Stimulated activated CD8-positive, alpha-beta memory T cell treated with anti-CD3 and anti-CD28 coated beads, Interleukin-15, amount 100 ng/mL, for 1 hour (primary cell): ENCODE measurements around the gene TCEAL7.

Experiments
- DNase-seq: peaks from one replicate; pipeline ENCODE4 v3.0.0-alpha.2; 2020; ENCODE audit warnings: low read depth

TCEAL7 gene

GRCh38 chrX:103367502-103367901 lies 37.5 kb downstream of the TCEAL7 start:
- no peak for DNase-seq

- no peak for DNase-seq
These were observed 39.4 kb downstream of the TCEAL7 start for GRCh38 chrX:103369479-103369878.

DNA sequence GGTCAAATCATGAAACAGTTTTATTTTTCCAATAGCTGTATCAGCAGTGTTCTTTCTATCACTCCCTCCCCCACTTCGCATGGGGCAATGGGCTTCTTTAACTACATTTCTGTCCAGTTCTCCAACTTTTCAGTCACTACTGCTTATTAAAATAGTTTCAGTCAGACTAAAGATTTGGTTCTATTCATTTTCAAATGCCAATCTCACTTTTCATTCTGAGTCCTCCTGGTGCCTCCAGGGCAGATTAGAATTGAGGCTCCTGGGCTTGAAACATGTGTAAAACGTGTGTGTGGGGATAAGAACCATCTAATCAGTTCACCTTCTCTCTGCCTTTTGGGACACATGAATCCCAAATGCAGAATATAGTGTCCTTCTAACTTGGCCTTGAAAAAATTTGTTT lies 42.8 kb downstream of the TCEAL7 start:
- no peak for DNase-seq

- no peak for DNase-seq
These were observed 43.5 kb downstream of the TCEAL7 start for GRCh38 chrX:103373581-103373980.

DNA sequence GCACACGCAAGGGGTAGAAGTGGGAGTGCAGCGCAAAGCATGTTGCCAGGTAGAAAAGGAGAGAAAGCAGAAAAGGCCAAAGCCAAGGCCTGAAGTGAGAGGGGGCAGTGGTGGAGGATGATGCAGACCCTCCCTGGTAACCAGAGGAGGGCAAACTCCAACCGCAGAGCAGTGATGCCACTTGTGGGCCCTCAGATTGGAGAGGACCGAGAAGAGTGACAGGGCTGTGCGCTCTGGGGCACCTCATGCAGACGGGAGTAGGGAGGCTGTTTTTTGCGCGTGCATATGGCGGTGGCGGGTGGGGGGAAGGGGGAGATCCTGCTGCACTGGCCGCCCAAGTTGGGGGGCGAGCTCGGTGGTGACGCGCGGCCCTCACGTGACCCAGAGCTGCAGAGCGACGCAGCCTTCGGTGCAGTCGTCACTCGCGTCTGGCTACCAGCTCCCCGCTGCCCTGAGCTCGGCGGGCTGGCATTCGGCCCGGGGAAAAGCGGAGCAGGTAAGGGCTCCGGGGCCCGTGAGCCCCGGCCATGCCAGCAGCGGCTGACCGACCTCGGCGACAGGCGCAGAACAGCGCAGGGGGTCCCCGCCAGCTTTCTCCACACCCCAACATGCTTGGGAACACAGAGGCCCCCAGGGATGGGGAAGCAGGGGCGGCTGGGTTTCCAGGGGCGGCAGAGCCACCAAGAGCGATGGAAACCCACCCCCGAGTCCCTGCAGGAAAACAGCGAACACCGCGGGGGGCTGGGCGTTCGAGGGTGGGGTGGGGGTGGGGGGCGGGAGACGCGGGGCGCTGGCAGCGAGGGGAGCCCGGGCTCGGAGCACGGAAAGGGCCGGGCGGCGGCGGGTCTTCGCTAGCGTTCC lies 46.3 kb downstream of the TCEAL7 start, which contains the start of gene BEX3:
Gene BEX3, plus strand, starts transcription at position 421 of the 861 bp plus-strand sequence. CDS start 984 bp downstream, outside the sequence.
- no peak for DNase-seq

GRCh38 chrX:103376979-103377324 lies 46.9 kb downstream of the TCEAL7 start:
- no peak for DNase-seq

- no peak for DNase-seq
These were observed 49.0 kb downstream of the TCEAL7 start for GRCh38 chrX:103378990-103379389.
